Tibial nerve (tissue), 3 donors: ENCODE measurements around the gene XPNPEP1.

Experiments used
- CTCF ChIP-seq, 5 experiments: fragments of 200-600 bp in 3 of 5; fragments of 450-650 bp in 2 of 5; sonication (generic) in 3 of 5; IDR thresholded peaks; one replicate each; pipeline ENCODE4 v1.5.1; 2016 to 2019; ENCODE audit warnings: antibody characterized with exemption in 5 of 5, mild to moderate bottlenecking in 3 of 5, moderate library complexity in 2 of 5
- POLR2A ChIP-seq, 2 donors: fragments of 450-650 bp; IDR thresholded peaks; one replicate each; pipeline ENCODE4 v1.6.1; 2017; ENCODE audit warnings: antibody characterized with exemption in 2 of 2, mild to moderate bottlenecking in 2 of 2, moderate library complexity in 2 of 2

DNA sequence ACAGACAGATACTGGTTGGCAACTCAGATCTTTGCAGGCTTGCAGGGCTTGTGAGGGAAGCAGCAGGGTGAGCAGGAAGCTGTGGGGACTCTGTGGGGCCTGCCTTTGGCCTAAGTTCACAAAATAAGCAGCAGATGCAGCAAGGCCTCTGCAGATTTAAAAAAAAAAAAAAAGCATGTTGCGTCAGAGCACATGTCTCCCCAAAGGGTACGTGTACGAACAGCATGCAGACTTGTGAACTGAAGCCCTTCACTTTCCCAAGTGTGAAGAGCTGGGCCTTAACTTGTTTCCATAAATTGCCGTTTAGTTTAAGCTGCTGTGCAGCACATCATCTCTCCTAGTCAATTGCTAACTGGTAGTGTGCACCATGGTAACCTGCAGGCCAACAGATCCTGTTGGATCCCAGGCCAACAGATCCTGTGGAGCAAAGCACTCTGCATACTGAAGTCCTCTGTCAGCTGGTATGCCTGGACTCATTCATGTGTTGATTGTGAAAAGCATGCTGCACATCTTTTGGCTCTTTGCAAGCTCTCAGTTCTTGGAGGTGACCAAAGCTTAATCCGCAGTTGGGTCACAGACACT, 10.8 kb upstream of the XPNPEP1 start:
- no peak for TF ChIP-seq CTCF (IDR thresholded peaks at IDR 0.05)
- TF ChIP-seq POLR2A (IDR thresholded peaks at IDR 0.05), result no peak
